ENCODE data around the gene SEC24B. TPM values are rescaled to one million over a fixed set of nuclear protein-coding genes. Genes with fewer than 3 reads are reported as not detected.
A peak's percentile ranks its signal among the peaks of the same experiment; 100 is the strongest.

SEC24B gene
- total and polyA plus RNA-seq, 4 donors, result 7.3 to 40.8 (median 24.7) TPM

- no peaks in the 10 kb centered on the region for H3K9me3 ChIP-seq (ENCODE audit: control insufficient read depth, low read length)
- no peaks in the 10 kb centered on the region for H3K36me3 ChIP-seq (ENCODE audit: control insufficient read depth in 1 of 2, insufficient read depth in 2 of 2, low read length in 1 of 2)
- H3K27me3 ChIP-seq (ENCODE audit: control insufficient read depth in 1 of 2, insufficient read depth in 2 of 2, low read length in 1 of 2), result no peaks in the 10 kb centered on the region
- H3K4me1 ChIP-seq (ENCODE audit: control insufficient read depth in 1 of 2, insufficient read depth in 2 of 2, low read length in 2 of 2), result no peaks in the 10 kb centered on the region
- DNase-seq, result no peak
- ATAC-seq (ENCODE audit: low FRiP score), result no peak
- H3K4me3 ChIP-seq (ENCODE audit: low read length in 2 of 2), result no peak overlapping the region
- 87 to 88% methylated on average over 2 of the region's 2 CpGs for WGBS, 2 donors
- intact Hi-C loops (cut with DNase I), result loop anchor here (2.0 to 5.0 kb wide), 3 partner anchors 572 to 725 kb away; no protein-coding TSS in a partner anchor
- H3K27ac ChIP-seq (ENCODE audit: low read depth in 1 of 2, low read length in 2 of 2), result no peak overlapping the region
These were observed 26.4 kb upstream of the SEC24B start for GRCh38 chr4:109407027-109407737.

DNA sequence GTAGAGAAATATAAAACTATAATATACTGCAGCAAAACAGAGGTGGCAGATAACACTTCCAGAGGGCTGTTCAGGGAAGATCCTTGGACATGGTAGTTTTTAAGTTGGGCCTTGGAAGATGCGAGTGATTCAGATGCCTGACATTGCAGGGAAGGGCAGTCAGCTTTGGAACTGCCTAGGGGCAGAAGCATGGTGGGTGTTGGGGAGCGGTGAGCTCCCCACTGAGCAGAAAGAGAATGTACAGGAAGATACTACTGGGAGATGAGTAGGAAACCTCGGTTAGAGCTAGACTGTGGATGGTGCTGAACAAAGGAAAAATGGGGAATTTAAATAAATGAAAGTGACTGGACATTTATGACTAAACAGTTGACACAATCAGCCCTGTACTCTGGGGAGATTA, 24.9 kb upstream of the SEC24B start:
- DNase-seq (no peak), ATAC-seq (ENCODE audit: low FRiP score) (no peak)
- Histone ChIP-seq H3K36me3 (ENCODE audit: control insufficient read depth in 1 of 2, insufficient read depth in 2 of 2, low read length in 1 of 2) (no peaks in the 10 kb centered on the region), H3K27ac (ENCODE audit: low read depth in 1 of 2, low read length in 2 of 2) (no peak overlapping the region), H3K4me1 (ENCODE audit: control insufficient read depth in 1 of 2, insufficient read depth in 2 of 2, low read length in 2 of 2) (no peaks in the 10 kb centered on the region), H3K27me3 (ENCODE audit: control insufficient read depth in 1 of 2, insufficient read depth in 2 of 2, low read length in 1 of 2) (no peaks in the 10 kb centered on the region), H3K4me3 (ENCODE audit: low read length in 2 of 2) (no peak overlapping the region), H3K9me3 (ENCODE audit: control insufficient read depth, low read length) (no peaks in the 10 kb centered on the region)
- intact Hi-C loops (cut with DNase I), result loop anchor here in 1 of 2 donors (5.0 kb wide), 1 partner anchor 726 kb away; no protein-coding TSS in a partner anchor
- 83 to 87% methylated on average over 3 of the region's 3 CpGs for WGBS, 2 donors

GRCh38 chr4:109410226-109410625, 23.4 kb upstream of the SEC24B start:
- intact Hi-C loops (cut with DNase I), result no loop called here
- DNase-seq (no peak), ATAC-seq (ENCODE audit: low FRiP score) (no peak)
- Histone ChIP-seq H3K27me3 (ENCODE audit: control insufficient read depth in 1 of 2, insufficient read depth in 2 of 2, low read length in 1 of 2) (no peaks in the 10 kb centered on the region), H3K9me3 (ENCODE audit: control insufficient read depth, low read length) (no peaks in the 10 kb centered on the region), H3K36me3 (ENCODE audit: control insufficient read depth in 1 of 2, insufficient read depth in 2 of 2, low read length in 1 of 2) (no peaks in the 10 kb centered on the region), H3K4me1 (ENCODE audit: control insufficient read depth in 1 of 2, insufficient read depth in 2 of 2, low read length in 2 of 2) (no peaks in the 10 kb centered on the region), H3K27ac (ENCODE audit: low read depth in 1 of 2, low read length in 2 of 2) (no peak overlapping the region), H3K4me3 (ENCODE audit: low read length in 2 of 2) (no peak overlapping the region)
- WGBS, 2 donors, result 91 to 93% methylated on average over 9 of the region's 9 CpGs

DNA sequence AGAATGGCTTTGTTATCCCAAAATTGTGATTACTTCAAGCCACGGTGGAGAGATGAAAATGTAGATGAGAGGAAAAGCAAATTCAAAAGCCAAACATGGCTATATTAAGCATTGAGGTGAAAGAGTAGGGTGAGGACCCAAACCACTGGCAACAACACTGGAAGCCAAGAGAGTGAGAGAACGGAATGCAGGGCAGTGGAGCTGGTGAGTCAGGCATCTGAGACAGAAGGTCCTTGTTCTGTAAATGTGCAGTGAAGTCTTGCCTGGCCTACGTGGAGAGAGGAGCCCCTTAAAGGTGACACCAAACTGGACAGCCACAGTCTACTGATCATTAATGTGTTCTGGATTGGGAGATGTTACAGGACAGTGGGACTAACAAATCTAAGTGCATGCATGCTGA, 22.8 kb upstream of the SEC24B start:
- H3K27ac ChIP-seq (ENCODE audit: low read depth in 1 of 2, low read length in 2 of 2), result no peak overlapping the region
- H3K4me3 ChIP-seq (ENCODE audit: low read length in 2 of 2), result no peak overlapping the region
- no peaks in the 10 kb centered on the region for H3K27me3 ChIP-seq (ENCODE audit: control insufficient read depth in 1 of 2, insufficient read depth in 2 of 2, low read length in 1 of 2)
- ATAC-seq (ENCODE audit: low FRiP score), result no peak
- H3K4me1 ChIP-seq (ENCODE audit: control insufficient read depth in 1 of 2, insufficient read depth in 2 of 2, low read length in 2 of 2), result no peaks in the 10 kb centered on the region
- no peaks in the 10 kb centered on the region for H3K9me3 ChIP-seq (ENCODE audit: control insufficient read depth, low read length)
- no peak for DNase-seq
- H3K36me3 ChIP-seq (ENCODE audit: control insufficient read depth in 1 of 2, insufficient read depth in 2 of 2, low read length in 1 of 2), result no peaks in the 10 kb centered on the region
- intact Hi-C loops (cut with DNase I), result no loop called here
- WGBS, 2 donors, result 65 to 66% methylated on average over 3 of the region's 3 CpGs

DNA sequence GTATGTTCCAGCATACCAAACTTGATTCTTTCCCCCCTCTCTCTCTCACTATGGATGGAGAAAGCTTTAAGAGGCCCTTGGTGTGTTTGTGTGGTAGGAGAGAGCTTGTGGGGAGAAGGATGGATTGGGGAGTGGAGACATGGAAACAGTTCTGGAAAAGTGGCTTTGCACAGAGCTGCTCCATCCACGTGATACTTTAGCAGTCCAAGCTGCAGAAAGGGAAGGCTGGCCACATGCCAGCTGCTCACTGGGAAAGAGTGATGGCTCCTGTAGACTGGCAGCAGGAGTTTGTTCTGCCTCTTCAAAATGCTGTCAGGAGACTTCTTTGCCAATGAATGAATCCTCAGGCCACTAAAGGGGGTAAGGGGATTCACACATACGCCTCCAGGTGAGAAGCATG, 21.7 kb upstream of the SEC24B start:
- ATAC-seq (ENCODE audit: low FRiP score), result peak; percentile 29
- intact Hi-C loops (cut with DNase I), result no loop called here
- Histone ChIP-seq H3K27me3 (ENCODE audit: control insufficient read depth in 1 of 2, insufficient read depth in 2 of 2, low read length in 1 of 2) (no peaks in the 10 kb centered on the region), H3K27ac (ENCODE audit: low read depth in 1 of 2, low read length in 2 of 2) (no peak overlapping the region), H3K4me3 (ENCODE audit: low read length in 2 of 2) (no peak overlapping the region), H3K4me1 (ENCODE audit: control insufficient read depth in 1 of 2, insufficient read depth in 2 of 2, low read length in 2 of 2) (no peaks in the 10 kb centered on the region), H3K9me3 (ENCODE audit: control insufficient read depth, low read length) (no peaks in the 10 kb centered on the region), H3K36me3 (ENCODE audit: control insufficient read depth in 1 of 2, insufficient read depth in 2 of 2, low read length in 1 of 2) (no peaks in the 10 kb centered on the region)
- WGBS, 2 donors, result 51 to 56% methylated on average over 2 of the region's 2 CpGs
- DNase-seq, result no peak

DNA sequence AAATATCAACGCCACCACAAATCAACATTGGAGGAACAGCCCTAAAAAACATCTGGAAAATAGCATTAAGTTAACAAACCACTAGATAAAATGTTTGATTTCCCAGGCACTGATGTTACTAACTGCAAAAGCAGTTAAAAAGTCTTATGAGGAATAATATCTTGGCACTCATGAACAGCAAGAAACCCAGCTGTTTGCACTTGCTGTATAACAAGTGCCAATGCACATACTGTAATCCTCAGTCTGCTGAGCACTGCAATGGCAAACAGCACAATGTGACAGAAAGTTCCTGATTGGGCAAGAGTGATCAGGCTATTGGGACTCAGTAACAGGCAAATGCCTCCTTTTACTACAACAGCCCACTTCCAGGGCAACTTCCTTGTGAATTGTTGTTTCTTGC, 20.8 kb upstream of the SEC24B start:
- ATAC-seq (ENCODE audit: low FRiP score) (no peak), DNase-seq (no peak)
- Histone ChIP-seq H3K27me3 (ENCODE audit: control insufficient read depth in 1 of 2, insufficient read depth in 2 of 2, low read length in 1 of 2) (no peaks in the 10 kb centered on the region), H3K4me1 (ENCODE audit: control insufficient read depth in 1 of 2, insufficient read depth in 2 of 2, low read length in 2 of 2) (no peaks in the 10 kb centered on the region), H3K4me3 (ENCODE audit: low read length in 2 of 2) (no peak overlapping the region), H3K27ac (ENCODE audit: low read depth in 1 of 2, low read length in 2 of 2) (no peak overlapping the region), H3K36me3 (ENCODE audit: control insufficient read depth in 1 of 2, insufficient read depth in 2 of 2, low read length in 1 of 2) (no peaks in the 10 kb centered on the region), H3K9me3 (ENCODE audit: control insufficient read depth, low read length) (no peaks in the 10 kb centered on the region)
- intact Hi-C loops (cut with DNase I), result no loop called here
- WGBS, 2 donors, result 38 to 88% methylated on average over 1 of the region's 1 CpG

DNA sequence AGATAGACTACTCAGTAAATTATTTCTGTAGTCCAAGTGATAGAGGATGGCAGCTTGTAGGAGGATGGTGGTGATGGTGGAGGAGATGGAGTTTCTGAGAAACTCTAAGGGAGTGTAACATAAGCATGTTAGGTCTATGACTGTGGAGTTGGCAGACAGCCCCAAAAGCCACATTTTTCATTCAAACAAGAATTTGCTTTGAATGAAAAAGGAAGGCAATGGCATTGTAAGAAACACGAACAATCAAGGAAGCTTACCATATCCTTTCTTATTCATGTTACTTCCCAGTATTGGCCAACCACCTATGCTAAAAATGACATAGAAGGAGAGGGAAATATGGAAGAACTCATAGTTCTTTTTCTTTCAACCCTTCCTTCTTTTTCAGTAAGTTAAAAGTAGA, 18.7 kb upstream of the SEC24B start:
- WGBS, 2 donors, result 46 to 48% methylated on average over 1 of the region's 1 CpG
- no peaks in the 10 kb centered on the region for H3K36me3 ChIP-seq (ENCODE audit: control insufficient read depth in 1 of 2, insufficient read depth in 2 of 2, low read length in 1 of 2)
- ATAC-seq (ENCODE audit: low FRiP score) (no peak), DNase-seq (no peak)
- no peaks in the 10 kb centered on the region for H3K4me1 ChIP-seq (ENCODE audit: control insufficient read depth in 1 of 2, insufficient read depth in 2 of 2, low read length in 2 of 2)
- H3K4me3 ChIP-seq (ENCODE audit: low read length in 2 of 2), result no peak overlapping the region
- no peaks in the 10 kb centered on the region for H3K9me3 ChIP-seq (ENCODE audit: control insufficient read depth, low read length)
- no peak overlapping the region for H3K27ac ChIP-seq (ENCODE audit: low read depth in 1 of 2, low read length in 2 of 2)
- H3K27me3 ChIP-seq (ENCODE audit: control insufficient read depth in 1 of 2, insufficient read depth in 2 of 2, low read length in 1 of 2), result no peaks in the 10 kb centered on the region
- intact Hi-C loops (cut with DNase I), result no loop called here

GRCh38 chr4:109418588-109418987, 15.0 kb upstream of the SEC24B start:
- intact Hi-C loops (cut with DNase I), result no loop called here
- Histone ChIP-seq H3K9me3 (ENCODE audit: control insufficient read depth, low read length) (no peaks in the 10 kb centered on the region), H3K36me3 (ENCODE audit: control insufficient read depth in 1 of 2, insufficient read depth in 2 of 2, low read length in 1 of 2) (no peaks in the 10 kb centered on the region), H3K4me1 (ENCODE audit: control insufficient read depth in 1 of 2, insufficient read depth in 2 of 2, low read length in 2 of 2) (no peaks in the 10 kb centered on the region), H3K4me3 (ENCODE audit: low read length in 2 of 2) (no peak overlapping the region), H3K27ac (ENCODE audit: low read depth in 1 of 2, low read length in 2 of 2) (no peak overlapping the region), H3K27me3 (ENCODE audit: control insufficient read depth in 1 of 2, insufficient read depth in 2 of 2, low read length in 1 of 2) (no peaks in the 10 kb centered on the region)
- no peak for ATAC-seq (ENCODE audit: low FRiP score)
- 87 to 94% methylated on average over 1 of the region's 1 CpG for WGBS, 2 donors
- DNase-seq, result no peak

GRCh38 chr4:109419679-109420078, 13.9 kb upstream of the SEC24B start:
- WGBS, 2 donors, result 92 to 93% methylated on average over 2 of the region's 2 CpGs
- Histone ChIP-seq H3K27ac (ENCODE audit: low read depth in 1 of 2, low read length in 2 of 2) (no peak overlapping the region), H3K9me3 (ENCODE audit: control insufficient read depth, low read length) (no peaks in the 10 kb centered on the region), H3K36me3 (ENCODE audit: control insufficient read depth in 1 of 2, insufficient read depth in 2 of 2, low read length in 1 of 2) (no peaks in the 10 kb centered on the region), H3K27me3 (ENCODE audit: control insufficient read depth in 1 of 2, insufficient read depth in 2 of 2, low read length in 1 of 2) (no peaks in the 10 kb centered on the region), H3K4me3 (ENCODE audit: low read length in 2 of 2) (no peak overlapping the region), H3K4me1 (ENCODE audit: control insufficient read depth in 1 of 2, insufficient read depth in 2 of 2, low read length in 2 of 2) (no peaks in the 10 kb centered on the region)
- no peak for ATAC-seq (ENCODE audit: low FRiP score)
- intact Hi-C loops (cut with DNase I), result loop anchor here (5.0 kb wide), 1 partner anchor 558 kb away; no protein-coding TSS in a partner anchor
- no peak for DNase-seq
